Bronchial epithelial cell (primary cell): Measurements from ENCODE around the gene CYP2B6. TPM values are rescaled to one million over a fixed set of nuclear protein-coding genes. Genes with fewer than 3 reads are reported as not detected.
"Not testable (repeated sequence)": the region's sequence is repeated elsewhere in the genome, so short reads cannot be mapped to it uniquely, and the experiment has no call there.

ENCODE experiments used
- DNase-seq: peaks from one replicate; pipeline ENCODE4 v3.0.0-alpha.2; 2010; ENCODE audit warnings: low read depth
- FAIRE-seq: peaks from 2 replicates; lab custom pipeline; 2011; peaks lifted over from hg19 to GRCh38; lab: Jason Lieb, UNC
- H3K27me3 ChIP-seq: 2 replicates; pipeline ENCODE4 v1.5.1; 2011; ENCODE audit warnings: low read length; ENCODE audit not compliant: control insufficient read depth, insufficient read depth
- H3K36me3 ChIP-seq: 2 replicates; pipeline ENCODE4 v1.5.1; 2011; ENCODE audit warnings: low read length; ENCODE audit not compliant: control insufficient read depth, insufficient read depth
- H3K4me3 ChIP-seq: 2 replicates; pipeline ENCODE4 v1.5.1; 2011; ENCODE audit warnings: mild to moderate bottlenecking, low read depth, low read length, control low read depth
- CTCF ChIP-seq: IDR thresholded peaks from 2 replicates; pipeline ENCODE4 v1.5.1; 2011; ENCODE audit warnings: mild to moderate bottlenecking, moderate library complexity, low read length, control low read depth, inconsistent platforms; ENCODE audit not compliant: insufficient read depth, severe bottlenecking
- total RNA-seq: library from RNA; depleted of rRNA; stranded (reverse); fragments of >200 nt; gene quantifications from 2 replicates; pipeline ENCODE4 v1.2.1, GENCODE V29; 2014

Gene CYP2B6
- total RNA-seq, 1 donor from 2014 or later, result not detected

- Histone ChIP-seq H3K36me3 (no peaks in the 10 kb centered on the region), H3K4me3 (no peak overlapping the region), H3K27me3 (peaks cover 2% of the 10 kb centered on the region)
- no peak for TF ChIP-seq CTCF
- FAIRE-seq (no peak), DNase-seq (no peak)
These were observed 28.6 kb upstream of the CYP2B6 start for GRCh38 chr19:40962460-40962961.

GRCh38 chr19:40964361-40964760, 26.7 kb upstream of the CYP2B6 start:
- not testable (repeated sequence) for FAIRE-seq, DNase-seq, H3K4me3 ChIP-seq, H3K27me3 ChIP-seq, H3K36me3 ChIP-seq

GRCh38 chr19:40965351-40965750, 25.7 kb upstream of the CYP2B6 start:
- H3K36me3 ChIP-seq, DNase-seq, FAIRE-seq, H3K27me3 ChIP-seq, H3K4me3 ChIP-seq: not testable (repeated sequence)

GRCh38 chr19:40966591-40966990, 24.5 kb upstream of the CYP2B6 start:
- not testable (repeated sequence) for H3K27me3 ChIP-seq, DNase-seq, H3K4me3 ChIP-seq, FAIRE-seq, H3K36me3 ChIP-seq

- not testable (repeated sequence) for H3K27me3 ChIP-seq, FAIRE-seq, H3K4me3 ChIP-seq, DNase-seq, H3K36me3 ChIP-seq
These were observed 23.0 kb upstream of the CYP2B6 start for GRCh38 chr19:40968065-40968464.

GRCh38 chr19:40969721-40970120, 21.4 kb upstream of the CYP2B6 start:
- not testable (repeated sequence) for H3K36me3 ChIP-seq, DNase-seq, H3K4me3 ChIP-seq, FAIRE-seq, H3K27me3 ChIP-seq

GRCh38 chr19:40970396-40971345, 20.4 kb upstream of the CYP2B6 start:
- FAIRE-seq, H3K27me3 ChIP-seq, DNase-seq, H3K36me3 ChIP-seq, H3K4me3 ChIP-seq: not testable (repeated sequence)

- H3K36me3 ChIP-seq, result no peaks in the 10 kb centered on the region
- FAIRE-seq (no peak), DNase-seq (peak; percentile 50)
- peak; percentile 80 for TF ChIP-seq CTCF
- H3K27me3 ChIP-seq, result no peaks in the 10 kb centered on the region
- H3K4me3 ChIP-seq, result no peak overlapping the region
These were observed 16.4 kb upstream of the CYP2B6 start for GRCh38 chr19:40974633-40975037.
